ENCODE data around the gene STK17A. TPM values are rescaled to one million over a fixed set of nuclear protein-coding genes. Genes with fewer than 3 reads are reported as not detected.

The STK17A gene
- total and polyA plus RNA-seq, 8 donors, result 25.9 to 38.4 (median 32.8) TPM

DNA sequence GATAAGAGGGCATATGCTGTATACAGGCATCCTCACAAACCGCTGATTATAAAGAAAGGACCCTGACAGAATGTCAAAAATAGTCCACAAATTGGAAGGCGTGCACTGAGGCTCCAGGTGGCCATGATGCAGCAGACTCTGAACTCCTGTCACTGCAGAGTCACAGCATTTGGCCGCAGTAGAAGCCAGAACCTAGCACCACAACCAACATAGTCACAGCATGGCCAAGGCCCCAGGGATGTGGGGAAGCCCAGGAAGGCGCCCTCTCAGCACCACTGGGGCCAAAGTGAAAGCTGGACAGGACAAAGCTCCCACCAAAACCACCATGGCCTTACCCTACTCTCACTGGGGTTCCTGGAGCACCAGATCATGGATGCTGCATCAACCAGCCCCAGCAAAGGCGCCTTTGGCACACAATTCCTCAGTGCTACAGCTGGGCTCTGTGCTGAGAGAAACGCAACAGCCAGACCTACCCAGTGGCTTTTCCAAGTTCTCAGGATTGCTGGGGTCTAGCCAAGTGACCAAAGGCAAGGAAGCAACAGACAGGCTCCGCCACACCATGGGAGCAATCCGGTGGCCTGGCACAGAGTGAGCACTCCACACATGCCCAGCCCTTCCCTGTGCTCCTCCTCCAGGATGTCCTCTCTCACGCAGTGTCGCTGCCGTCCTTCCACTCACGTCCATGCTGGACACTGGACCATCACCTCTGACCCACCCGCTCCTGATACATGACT, 60.2 kb downstream of the STK17A start:
- no peak overlapping the region for H3K27ac ChIP-seq
- H3K27me3 ChIP-seq, result no peaks in the 10 kb centered on the region
- TF ChIP-seq, protein P1, sequence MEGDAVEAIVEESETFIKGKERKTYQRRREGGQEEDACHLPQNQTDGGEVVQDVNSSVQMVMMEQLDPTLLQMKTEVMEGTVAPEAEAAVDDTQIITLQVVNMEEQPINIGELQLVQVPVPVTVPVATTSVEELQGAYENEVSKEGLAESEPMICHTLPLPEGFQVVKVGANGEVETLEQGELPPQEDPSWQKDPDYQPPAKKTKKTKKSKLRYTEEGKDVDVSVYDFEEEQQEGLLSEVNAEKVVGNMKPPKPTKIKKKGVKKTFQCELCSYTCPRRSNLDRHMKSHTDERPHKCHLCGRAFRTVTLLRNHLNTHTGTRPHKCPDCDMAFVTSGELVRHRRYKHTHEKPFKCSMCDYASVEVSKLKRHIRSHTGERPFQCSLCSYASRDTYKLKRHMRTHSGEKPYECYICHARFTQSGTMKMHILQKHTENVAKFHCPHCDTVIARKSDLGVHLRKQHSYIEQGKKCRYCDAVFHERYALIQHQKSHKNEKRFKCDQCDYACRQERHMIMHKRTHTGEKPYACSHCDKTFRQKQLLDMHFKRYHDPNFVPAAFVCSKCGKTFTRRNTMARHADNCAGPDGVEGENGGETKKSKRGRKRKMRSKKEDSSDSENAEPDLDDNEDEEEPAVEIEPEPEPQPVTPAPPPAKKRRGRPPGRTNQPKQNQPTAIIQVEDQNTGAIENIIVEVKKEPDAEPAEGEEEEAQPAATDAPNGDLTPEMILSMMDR (IDR thresholded peaks at IDR 0.05), result no peak
- peaks cover 23 to 57% of the 10 kb centered on the region in 2 donors for H3K4me1 ChIP-seq
- H3K9me3 ChIP-seq, result no peaks in the 10 kb centered on the region
- no peak for ATAC-seq
- H3K4me3 ChIP-seq, result no peak overlapping the region
- H3K36me3 ChIP-seq, result peaks cover 0 to 62% of the 10 kb centered on the region in 2 donors
- DNase-seq, result no peak
- intact Hi-C loops (cut with DNase I), result no loop called here

DNA sequence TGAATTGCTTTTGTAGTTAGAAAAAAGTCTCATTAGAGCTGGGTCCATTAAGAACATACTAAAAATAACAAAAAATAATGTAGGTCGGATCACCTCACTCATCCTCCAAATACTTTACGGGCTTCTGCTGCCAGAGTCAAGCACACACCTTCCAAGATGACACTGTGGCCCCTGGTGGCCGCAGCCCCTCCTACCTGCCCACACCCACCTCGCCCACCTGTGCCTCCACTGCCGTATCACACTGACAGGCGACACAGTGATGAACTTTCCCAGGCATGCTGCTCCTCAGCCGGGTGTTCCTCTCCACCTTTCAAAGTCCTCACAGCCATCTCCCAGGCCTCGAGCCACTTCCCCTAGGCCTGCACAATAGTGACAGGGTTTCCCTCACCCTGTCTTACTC, 60.9 kb downstream of the STK17A start:
- peaks cover 31 to 58% of the 10 kb centered on the region in 2 donors for H3K4me1 ChIP-seq
- no peak for ATAC-seq

DNA sequence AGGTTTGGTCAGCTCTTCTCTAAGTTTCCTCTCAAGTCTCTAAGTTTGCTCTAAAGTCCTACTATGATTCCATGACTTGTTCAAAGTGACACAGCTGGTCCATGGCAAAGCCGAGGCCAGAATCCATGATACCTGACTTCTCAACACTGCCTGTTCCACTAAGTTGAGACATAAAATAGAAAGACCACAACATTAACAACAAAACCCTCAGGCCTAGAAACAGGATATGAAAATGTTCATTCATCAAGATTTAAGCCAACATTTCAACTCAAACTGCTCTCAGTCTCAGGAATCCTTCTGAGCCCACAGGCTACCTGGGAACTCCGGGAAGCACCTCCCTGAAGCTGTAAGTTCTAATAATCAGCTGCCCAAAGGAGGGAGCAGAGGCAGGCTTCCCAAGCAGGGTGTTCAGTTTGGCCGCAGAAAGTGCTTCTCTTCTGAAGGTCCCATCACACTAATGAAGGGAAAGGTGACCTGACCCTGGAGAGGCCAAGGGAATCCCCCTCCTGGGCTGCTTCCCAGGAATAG, 62.9 kb downstream of the STK17A start:
- Histone ChIP-seq H3K27me3 (no peaks in the 10 kb centered on the region), H3K4me3 (no peak overlapping the region), H3K27ac (peak overlapping the region in 1 of 2 donors; percentile 95), H3K36me3 (peaks cover 0 to 41% of the 10 kb centered on the region in 2 donors), H3K9me3 (no peaks in the 10 kb centered on the region), H3K4me1 (peaks cover 32 to 58% of the 10 kb centered on the region in 2 donors)
- intact Hi-C loops (cut with DNase I), result no loop called here
- ATAC-seq, result no peak
- no peak for DNase-seq
- TF ChIP-seq, protein P1 (IDR thresholded peaks at IDR 0.05), result no peak

More for the DNA sequence above, 60.9 kb downstream of the STK17A start:
- no peaks in the 10 kb centered on the region for H3K9me3 ChIP-seq
- peaks cover 0 to 60% of the 10 kb centered on the region in 2 donors for H3K36me3 ChIP-seq
- intact Hi-C loops (cut with DNase I), result no loop called here
- H3K4me3 ChIP-seq, result no peak overlapping the region
- no peaks in the 10 kb centered on the region for H3K27me3 ChIP-seq
- TF ChIP-seq, protein P1 (IDR thresholded peaks at IDR 0.05), result no peak
- DNase-seq, result no peak
- H3K27ac ChIP-seq, result peak overlapping the region in 1 of 2 donors; percentile 10

DNA sequence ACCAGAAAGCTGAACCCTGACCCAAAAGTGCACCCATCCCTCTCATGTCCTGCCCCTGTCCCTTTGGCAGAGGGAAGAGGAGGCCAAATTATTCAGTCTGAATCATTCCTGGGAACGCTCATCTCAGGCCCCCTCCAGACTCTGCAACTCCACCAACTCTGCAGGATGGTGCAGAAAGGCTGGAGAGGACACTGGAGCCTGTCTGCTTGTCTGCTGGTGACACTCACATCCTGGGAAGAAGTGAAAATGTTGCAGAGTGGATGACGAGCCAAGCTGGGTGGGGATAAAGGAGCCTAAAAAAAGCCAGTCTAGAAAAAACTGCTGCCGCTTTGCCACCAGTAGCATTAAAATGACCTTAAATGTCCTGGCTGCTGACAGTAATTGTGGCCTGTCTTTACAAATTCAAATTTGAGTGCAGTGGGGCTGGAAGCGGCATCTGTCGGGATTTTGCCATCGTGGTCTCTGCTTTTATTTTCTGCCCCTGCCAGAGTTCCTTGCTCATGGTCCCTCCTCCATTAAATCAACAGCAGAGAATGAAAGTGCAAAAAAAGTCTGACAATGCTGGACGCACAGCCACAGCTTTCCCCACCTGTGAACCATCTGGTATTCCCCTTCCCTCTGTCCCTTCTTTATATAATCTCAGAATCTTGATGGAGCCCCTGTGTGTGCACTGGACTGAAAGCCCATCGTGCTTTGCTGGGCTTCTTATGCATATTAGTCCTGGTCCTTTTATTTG, 63.9 kb downstream of the STK17A start:
- intact Hi-C loops (cut with DNase I), result no loop called here
- H3K4me3 ChIP-seq, result no peak overlapping the region
- TF ChIP-seq, protein P1 (IDR thresholded peaks at IDR 0.05), result no peak
- H3K4me1 ChIP-seq, result peaks cover 38 to 67% of the 10 kb centered on the region in 2 donors
- H3K27me3 ChIP-seq, result no peaks in the 10 kb centered on the region
- DNase-seq, result no peak
- ATAC-seq, result no peak
- H3K27ac ChIP-seq, result peak overlapping the region; percentile 93 to 95
- H3K36me3 ChIP-seq, result peaks cover 0 to 33% of the 10 kb centered on the region in 2 donors
- H3K9me3 ChIP-seq, result no peaks in the 10 kb centered on the region

DNA sequence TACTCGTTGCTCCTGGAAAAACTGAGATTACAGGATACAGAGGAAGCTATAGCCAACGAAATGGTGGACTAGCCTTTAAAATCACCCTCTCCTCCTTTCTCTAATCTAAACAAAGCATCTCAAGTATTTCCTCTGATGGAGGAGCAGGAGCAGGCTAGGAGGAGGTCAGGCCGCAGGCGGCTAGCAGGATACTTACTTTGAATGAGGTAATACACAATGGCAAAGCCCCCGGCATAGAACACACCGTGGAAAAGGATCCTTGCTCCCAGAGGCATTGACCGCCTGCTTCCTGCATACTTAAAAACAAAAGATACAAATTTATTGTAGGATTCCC, 64.4 kb downstream of the STK17A start:
- H3K9me3 ChIP-seq, result no peaks in the 10 kb centered on the region
- intact Hi-C loops (cut with DNase I), result no loop called here
- H3K27me3 ChIP-seq, result no peaks in the 10 kb centered on the region
- H3K36me3 ChIP-seq, result peaks cover 0 to 29% of the 10 kb centered on the region in 2 donors
- H3K4me3 ChIP-seq, result no peak overlapping the region
- ATAC-seq, result peak; percentile 33
- peaks cover 40 to 68% of the 10 kb centered on the region in 2 donors for H3K4me1 ChIP-seq
- DNase-seq, result no peak
- H3K27ac ChIP-seq, result peak overlapping the region; percentile 93 to 95
- TF ChIP-seq, protein P1 (IDR thresholded peaks at IDR 0.05), result no peak

Measured in left lung (tissue), 10 donors.